HepG2 (cell line): ENCODE data around the gene ID3. TPM values are rescaled to one million over a fixed set of nuclear protein-coding genes. Genes with fewer than 3 reads are reported as not detected.

ENCODE experiments used
- ATAC-seq: fragments of 200-7000 bp; cut with Tn5 transposase; 3 replicates; pipeline ENCODE4 v1.9.1; 2020; ENCODE audit warnings: mild to moderate bottlenecking, moderate library complexity
- BruUV-seq: library from RNA; stranded (reverse); fragments of 400-500 nt; replicated peaks from 2 replicates; lab custom pipeline; 2021; lab: Mats Ljungman, UMichigan
- CTCF ChIA-PET: fragments of 300-600 bp; formaldehyde crosslinking; extraction: SDS; loops from one replicate; lab custom pipeline; 2021; ENCODE audit warnings: low total read pairs, inconsistent platforms, low intra/inter-chr PET ratio; lab: Yijun Ruan, JAX
- POLR2A ChIA-PET: fragments of 350-600 bp; sonication (Branson Sonifier 250); formaldehyde crosslinking; loops from one replicate; lab custom pipeline; 2020; ENCODE audit warnings: antibody characterized with exemption, inconsistent platforms; lab: Yijun Ruan, JAX
- DNase-seq: peaks from one replicate; pipeline ENCODE4 v3.0.0-alpha.2; 2015; ENCODE audit warnings: low spot score
- FAIRE-seq: peaks from 3 replicates; lab custom pipeline; 2011; peaks lifted over from hg19 to GRCh38; lab: Jason Lieb, UNC
- H2AFZ ChIP-seq: one replicate; pipeline ENCODE4 v1.6.1; 2011; ENCODE audit warnings: low read length, inconsistent platforms
- H3K27ac ChIP-seq: fragments of 300-600 bp; 3 replicates; pipeline ENCODE4 v1.8.0; 2011; ENCODE audit warnings: mixed run types, mild to moderate bottlenecking, mixed read lengths, low read length, inconsistent platforms; ENCODE audit not compliant: insufficient read depth; ENCODE audit errors: extremely low read length
- H3K27me3 ChIP-seq, 2 experiments: fragments of 200-600 bp in 1 of 2; 2 replicates in 1 of 2; 3 replicates in 1 of 2; pipeline versions ENCODE4 v1.6.0 to v1.8.0; 2011; ENCODE audit warnings: low read length in 2 of 2, mild to moderate bottlenecking in 2 of 2, moderate library complexity in 2 of 2, inconsistent platforms in 1 of 2; ENCODE audit not compliant: insufficient read depth in 2 of 2, control insufficient read depth in 1 of 2
- H3K36me3 ChIP-seq, 2 experiments: fragments of 200-600 bp in 1 of 2; replicated peaks in 1 of 2; 2 replicates in 1 of 2; 3 replicates in 1 of 2; pipeline versions ENCODE4 v1.5.1 to v1.8.0; 2011; ENCODE audit warnings: low read length in 2 of 2, inconsistent platforms in 1 of 2; ENCODE audit not compliant: insufficient read depth in 2 of 2, control insufficient read depth in 1 of 2
- H3K4me1 ChIP-seq: 2 replicates; pipeline ENCODE4 v1.5.1; 2012; ENCODE audit warnings: low read length, inconsistent platforms; ENCODE audit not compliant: insufficient read depth
- H3K4me2 ChIP-seq: 2 replicates; pipeline ENCODE4 v1.6.0; 2011; ENCODE audit warnings: low read depth, low read length, inconsistent platforms
- H3K4me3 ChIP-seq, 3 experiments: fragments of 200-600 bp in 1 of 3; sonication (generic), shearing (Covaris generic) in 1 of 3; replicated peaks in 1 of 3; 2 replicates each; pipeline ENCODE4 v1.5.1; 2011 to 2016; ENCODE audit warnings: low read length in 3 of 3, inconsistent platforms in 2 of 3, low read depth in 2 of 3, mild to moderate bottlenecking in 2 of 3, control low read depth in 1 of 3, mixed read lengths in 1 of 3; ENCODE audit not compliant: insufficient read depth in 1 of 3
- H3K79me2 ChIP-seq: one replicate; pipeline ENCODE4 v1.6.1; 2011; ENCODE audit warnings: low read length, inconsistent platforms; ENCODE audit not compliant: insufficient read depth
- H3K9ac ChIP-seq: 2 replicates; pipeline ENCODE4 v1.6.0; 2011; ENCODE audit warnings: mild to moderate bottlenecking, low read depth, low read length, inconsistent platforms; ENCODE audit not compliant: insufficient read depth
- H3K9me3 ChIP-seq: 2 replicates; pipeline ENCODE4 v1.5.1; 2012; ENCODE audit warnings: mild to moderate bottlenecking, low read length
- H4K20me1 ChIP-seq: 2 replicates; pipeline ENCODE4 v1.6.0; 2011; ENCODE audit warnings: inconsistent platforms, mild to moderate bottlenecking, low read length, moderate library complexity; ENCODE audit not compliant: insufficient read depth
- SMC3 ChIP-seq: IDR thresholded peaks from 2 replicates; pipeline ENCODE4 v1.6.1; 2011; ENCODE audit warnings: low read length, improper control_type of control experiment
- ZNF572 ChIP-seq: sonication (generic); formaldehyde crosslinking; IDR thresholded peaks from 2 replicates; pipeline ENCODE4 v1.5.1; 2020; ENCODE audit warnings: mild to moderate bottlenecking, missing genetic modification reagents
- ZNF687 ChIP-seq: sonication (generic); formaldehyde crosslinking; IDR thresholded peaks from 2 replicates; pipeline ENCODE4 v1.5.1; 2020; ENCODE audit warnings: mild to moderate bottlenecking, missing genetic modification reagents, moderate library complexity
- ZNF770 ChIP-seq: sonication (generic); formaldehyde crosslinking; IDR thresholded peaks from 2 replicates; pipeline ENCODE4 v1.5.0; 2020; ENCODE audit warnings: mild to moderate bottlenecking, missing genetic modification reagents
- WGBS: methylation state at CpG from one replicate; pipeline ENCODE4 v1.1.6; 2017; ENCODE audit warnings: low lambda C conversion rate; 5-methylcytosine and 5-hydroxymethylcytosine counted together
- in situ Hi-C: cut with HindIII; loops from 2 replicates; pipeline ENCODE4 v1.10.0; 2017; ENCODE audit warnings: low pct_unique_long_range_greater_than_20kb; ENCODE audit not compliant: extremely low pct_ligation_motif_present
- intact Hi-C: fragments of 100-400 bp; cut with micrococcal nuclease; formaldehyde crosslinking; loops from one replicate; pipeline ENCODE4 v1.10.0; 2022; ENCODE audit not compliant: unreplicated experiment
- polyA plus RNA-seq, 8 experiments: library from polyadenylated mRNA; depleted of rRNA in 3 of 8; stranded (reverse) in 7 of 8; unstranded in 1 of 8; fragments of >200 nt; fragmentation: Illumina TruSeq in 4 of 8; extraction: Trizol in 4 of 8; gene quantifications; 2 replicates each; pipeline versions ENCODE4 v1.2.1 to v1.2.3, GENCODE V29; 2011 to 2016; ENCODE audit warnings: low read depth in 4 of 8, missing spikeins in 1 of 8, mixed read lengths in 1 of 8; ENCODE audit not compliant: insufficient read depth in 1 of 8
- total RNA-seq, 5 experiments: library from RNA; depleted of rRNA; stranded (reverse); fragments of >200 nt; fragmentation: Illumina TruSeq; extraction: Trizol; gene quantifications; 2 replicates each; pipeline ENCODE4 v1.2.3, GENCODE V29; 2016; ENCODE audit warnings: low read depth in 1 of 5

Gene ID3
- total and polyA plus RNA-seq, 2 of the 13 experiments (the other 11 are each of a cell fraction or from before 2014, with no cell fraction given) = 64.8 to 115 TPM

- WGBS = 70% methylated on average over 2 of the region's 8 CpGs
- Histone ChIP-seq H3K9me3 (no peaks in the 10 kb centered on the region), H3K27ac (no peak overlapping the region), H3K79me2 (no peaks in the 10 kb centered on the region), H3K36me3 (no peaks in the 10 kb centered on the region), H4K20me1 (no peaks in the 10 kb centered on the region), H3K4me3 (no peak overlapping the region), H3K4me1 (peaks cover 52% of the 10 kb centered on the region), H2AFZ (no peak overlapping the region), H3K9ac (no peak overlapping the region), H3K27me3 (no peaks in the 10 kb centered on the region; a peak in 1 of 5 replicates), H3K4me2 (0 out of 2 replicates have a peak overlapping the region, but pooled peaks have one; percentile 2)
- no peak for TF ChIP-seq ZNF572 (CRISPR knock-in tag)
- TF ChIP-seq ZNF687 (CRISPR knock-in tag) = peak; percentile 17; the same call in 1 of the 2 replicates
- CTCF ChIA-PET = no interaction called here
- FAIRE-seq (no peak), DNase-seq (no peak), ATAC-seq (peak; percentile 28)
- POLR2A ChIA-PET = interaction anchor here (0.7 to 1.1 kb wide), 2 partner anchors 11 to 28 kb away, joined by 3 to 6 read pairs; no protein-coding TSS in a partner anchor
- BruUV-seq = no TSS peak
- intact Hi-C loops (no loop called here), in situ Hi-C loops (no loop called here)
These were observed 21.9 kb upstream of the ID3 start for GRCh38 chr1:23581219-23581618.

DNA sequence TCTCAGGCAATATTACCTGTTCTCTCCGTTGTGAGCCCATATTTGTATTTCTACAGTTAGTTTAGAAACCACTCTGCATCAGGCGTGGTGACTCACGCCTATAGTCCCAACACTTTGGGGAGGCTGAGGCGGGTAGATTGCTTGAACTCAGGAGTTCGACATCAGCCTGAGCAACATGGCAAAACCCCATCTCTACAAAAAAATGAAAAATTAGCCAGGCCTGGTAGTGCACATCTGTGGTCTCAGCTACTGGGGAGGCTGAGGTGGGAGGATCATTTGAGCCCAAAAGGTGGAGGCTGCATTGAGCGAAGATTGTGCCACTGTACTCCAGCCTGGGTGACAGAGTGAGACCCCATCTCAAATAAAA is 19.7 kb upstream of the ID3 start:
- ATAC-seq = no peak
- H3K4me2 ChIP-seq = no peak overlapping the region
- FAIRE-seq = no peak
- ChIA-PET CTCF (no interaction called here), POLR2A (no interaction called here)
- no peaks in the 10 kb centered on the region for H3K9me3 ChIP-seq
- no peak overlapping the region for H3K4me3 ChIP-seq
- intact Hi-C loops (loop anchor here (5.0 kb wide), 1 partner anchor 48 kb away; no protein-coding TSS in a partner anchor), in situ Hi-C loops (no loop called here)
- no TSS peak for BruUV-seq
- TF ChIP-seq ZNF770 (CRISPR knock-in tag) (peak; percentile 52; the same call in 1 of the 2 replicates), SMC3 (no peak)
- peaks cover 67% of the 10 kb centered on the region for H3K4me1 ChIP-seq
- H3K27ac ChIP-seq = no peak overlapping the region
- H2AFZ ChIP-seq = no peak overlapping the region
- no peaks in the 10 kb centered on the region for H3K36me3 ChIP-seq
- no peaks in the 10 kb centered on the region for H3K79me2 ChIP-seq
- DNase-seq = no peak
- H3K9ac ChIP-seq = no peak overlapping the region
- 63% methylated on average over 6 of the region's 6 CpGs for WGBS
- no peaks in the 10 kb centered on the region for H4K20me1 ChIP-seq
- peaks cover 0 to 10% of the 10 kb centered on the region in 2 experiments; a peak in 1 of 5 replicates for H3K27me3 ChIP-seq
